PC-9 (cell line): ENCODE measurements around the gene NUP54. TPM values are rescaled to one million over a fixed set of nuclear protein-coding genes. Genes with fewer than 3 reads are reported as not detected.

ENCODE experiments used
- BruUV-seq: library from RNA; stranded (reverse); fragments of 400-500 nt; replicated peaks from 2 replicates; lab custom pipeline; 2021; lab: Mats Ljungman, UMichigan
- CTCF ChIA-PET: fragments of 300-600 bp; sonication (Branson Sonifier 250); formaldehyde crosslinking; loops from one replicate; lab custom pipeline; 2022; ENCODE audit warnings: antibody characterized with exemption; lab: Charles Lee
- POLR2A ChIA-PET: fragments of 300-600 bp; sonication (Branson Sonifier 250); formaldehyde crosslinking; loops from one replicate; lab custom pipeline; 2022; ENCODE audit warnings: antibody characterized with exemption; ENCODE audit not compliant: unreplicated experiment; lab: Charles Lee
- DNase-seq, 2 experiments: peaks; one replicate each; pipeline versions ENCODE4 v3.0.0 to v3.0.0-alpha.2; 2015 to 2022; ENCODE audit warnings: mixed read lengths in 1 of 2
- H2AFZ ChIP-seq: fragments of 200-600 bp; sonication (generic); 2 replicates; pipeline ENCODE4 v1.8.1; 2017; ENCODE audit warnings: antibody characterized with exemption
- H3F3A ChIP-seq: fragments of 200-600 bp; sonication (generic); 2 replicates; pipeline ENCODE4 v1.8.1; 2017; ENCODE audit warnings: antibody characterized with exemption, mild to moderate bottlenecking, low read depth; ENCODE audit not compliant: insufficient read depth
- H3K27ac ChIP-seq: fragments of 200-600 bp; sonication (generic); 2 replicates; pipeline ENCODE4 v1.6.1; 2016; ENCODE audit warnings: mixed run types
- H3K27me3 ChIP-seq: fragments of 200-600 bp; sonication (generic); 2 replicates; pipeline ENCODE4 v1.6.1; 2016; ENCODE audit warnings: low read depth, mixed run types; ENCODE audit not compliant: insufficient read depth
- H3K36me3 ChIP-seq: fragments of 200-600 bp; sonication (generic); 2 replicates; pipeline ENCODE4 v1.6.1; 2016; ENCODE audit warnings: low read depth, mixed run types
- H3K4me1 ChIP-seq: fragments of 200-600 bp; sonication (generic); replicated peaks from 2 replicates; pipeline ENCODE4 v1.6.1; 2016; ENCODE audit warnings: mixed run types; ENCODE audit not compliant: insufficient read depth
- H3K4me2 ChIP-seq: fragments of 200-600 bp; sonication (generic); 2 replicates; pipeline ENCODE4 v1.6.1; 2017; ENCODE audit warnings: mixed run types
- H3K4me3 ChIP-seq: fragments of 200-600 bp; sonication (generic); 2 replicates; pipeline ENCODE4 v1.6.1; 2016; ENCODE audit warnings: mixed run types
- H3K79me2 ChIP-seq: fragments of 200-600 bp; sonication (generic); 2 replicates; pipeline ENCODE4 v1.6.1; 2017; ENCODE audit warnings: low read depth, mixed run types
- H3K9me2 ChIP-seq: fragments of 200-600 bp; sonication (generic); 2 replicates; pipeline ENCODE4 v1.8.1; 2017; ENCODE audit warnings: mild to moderate bottlenecking; ENCODE audit not compliant: insufficient read depth
- H3K9me3 ChIP-seq: fragments of 200-600 bp; sonication (generic); 2 replicates; pipeline ENCODE4 v1.8.1; 2016; ENCODE audit warnings: low read depth; ENCODE audit not compliant: insufficient read depth
- H4K20me1 ChIP-seq: fragments of 200-600 bp; sonication (generic); 2 replicates; pipeline ENCODE4 v1.8.1; 2017; ENCODE audit not compliant: insufficient read depth
- CTCF ChIP-seq: fragments of 200-600 bp; sonication (generic); conservative IDR thresholded peaks from 2 replicates; pipeline ENCODE4 v1.6.1; 2017; ENCODE audit warnings: mixed run types, antibody characterized with exemption, mild to moderate bottlenecking, moderate library complexity
- EZH2 ChIP-seq: fragments of 200-600 bp; sonication (generic); IDR thresholded peaks from 2 replicates; pipeline ENCODE4 v1.8.0; 2017; ENCODE audit warnings: antibody characterized with exemption, low read depth
- intact Hi-C: fragments of 100-400 bp; cut with micrococcal nuclease; formaldehyde crosslinking; loops from one replicate; pipeline ENCODE4 v1.10.0; 2022; ENCODE audit not compliant: unreplicated experiment
- total RNA-seq: library from RNA; stranded (reverse); gene quantifications from 2 replicates; pipeline ENCODE4 v1.2.3, GENCODE V29; 2021

Gene NUP54
- total RNA-seq, 1 experiment from 2014 or later, result 30.9 TPM

GRCh38 chr4:76117536-76117935 lies 30.7 kb downstream of the NUP54 start:
- no peaks in the 10 kb centered on the region for H3K9me2 ChIP-seq
- DNase-seq, result no peak
- BruUV-seq, result no TSS peak
- CTCF ChIA-PET, result no interaction called here
- POLR2A ChIA-PET, result no interaction called here
- intact Hi-C loops, result no loop called here
- H3K79me2 ChIP-seq, result no peaks in the 10 kb centered on the region
- no peak overlapping the region for H3K4me3 ChIP-seq
- no peaks in the 10 kb centered on the region for H3F3A ChIP-seq
- no peaks in the 10 kb centered on the region for H3K4me1 ChIP-seq
- TF ChIP-seq EZH2, result no peak
- no peak for TF ChIP-seq CTCF
- no peak overlapping the region for H3K4me2 ChIP-seq
- no peak overlapping the region for H3K27ac ChIP-seq
- no peak overlapping the region for H2AFZ ChIP-seq
- no peaks in the 10 kb centered on the region for H4K20me1 ChIP-seq
- no peaks in the 10 kb centered on the region for H3K27me3 ChIP-seq
- peaks cover 22% of the 10 kb centered on the region for H3K36me3 ChIP-seq
- no peaks in the 10 kb centered on the region for H3K9me3 ChIP-seq

GRCh38 chr4:76116821-76117220 lies 31.4 kb downstream of the NUP54 start:
- DNase-seq, result no peak
- Histone ChIP-seq H3K4me3 (no peak overlapping the region), H3K4me2 (no peak overlapping the region), H3K36me3 (peaks cover 22% of the 10 kb centered on the region), H3F3A (no peaks in the 10 kb centered on the region), H3K9me2 (no peaks in the 10 kb centered on the region), H3K9me3 (no peaks in the 10 kb centered on the region), H3K79me2 (no peaks in the 10 kb centered on the region), H2AFZ (no peak overlapping the region), H3K4me1 (no peaks in the 10 kb centered on the region), H3K27ac (no peak overlapping the region), H3K27me3 (no peaks in the 10 kb centered on the region), H4K20me1 (no peaks in the 10 kb centered on the region)
- TF ChIP-seq CTCF, result no peak
- ChIA-PET CTCF (no interaction called here), POLR2A (no interaction called here)
- no TSS peak for BruUV-seq
- intact Hi-C loops, result no loop called here

- ChIA-PET CTCF (no interaction called here), POLR2A (interaction anchor here (0.6 kb wide), 1 partner anchor 43 kb away, joined by 4 read pairs; no protein-coding TSS in a partner anchor)
- no peaks in the 10 kb centered on the region for H3F3A ChIP-seq
- H3K4me3 ChIP-seq, result no peak overlapping the region
- no peak overlapping the region for H3K27ac ChIP-seq
- intact Hi-C loops, result no loop called here
- no peaks in the 10 kb centered on the region for H4K20me1 ChIP-seq
- no peaks in the 10 kb centered on the region for H3K9me3 ChIP-seq
- TF ChIP-seq EZH2, result no peak
- TF ChIP-seq CTCF, result no peak
- no peaks in the 10 kb centered on the region for H3K36me3 ChIP-seq
- no peaks in the 10 kb centered on the region for H3K79me2 ChIP-seq
- no peak overlapping the region for H3K4me2 ChIP-seq
- no peaks in the 10 kb centered on the region for H3K9me2 ChIP-seq
- H3K4me1 ChIP-seq, result no peaks in the 10 kb centered on the region
- BruUV-seq, result no TSS peak
- DNase-seq, result no peak
- no peaks in the 10 kb centered on the region for H3K27me3 ChIP-seq
- H2AFZ ChIP-seq, result no peak overlapping the region
Measured at GRCh38 chr4:76108467-76109181, 39.6 kb downstream of the NUP54 start.
